Coronary artery (tissue), 2 donors: Measurements from ENCODE around the gene TMEM175.
A peak's percentile ranks its signal among the peaks of the same experiment; 100 is the strongest.

Experiments
- DNase-seq: peaks from one replicate; pipeline ENCODE4 v3.0.0-alpha.2; 2017; ENCODE audit warnings: low spot score
- H3K27ac ChIP-seq, 2 donors: fragments of 200-600 bp; sonication (generic); one replicate each; pipeline ENCODE4 v1.5.1; 2016 to 2019
- H3K4me3 ChIP-seq: fragments of 200-600 bp; sonication (generic); 2 replicates; pipeline ENCODE4 v1.5.1; 2016; ENCODE audit warnings: mild to moderate bottlenecking, moderate library complexity
- TF ChIP-seq, protein P1 (sequence below): fragments of 200-600 bp; sonication (generic); IDR thresholded peaks from one replicate; pipeline ENCODE4 v1.5.1; 2019; ENCODE audit warnings: antibody characterized with exemption

Gene TMEM175

DNA sequence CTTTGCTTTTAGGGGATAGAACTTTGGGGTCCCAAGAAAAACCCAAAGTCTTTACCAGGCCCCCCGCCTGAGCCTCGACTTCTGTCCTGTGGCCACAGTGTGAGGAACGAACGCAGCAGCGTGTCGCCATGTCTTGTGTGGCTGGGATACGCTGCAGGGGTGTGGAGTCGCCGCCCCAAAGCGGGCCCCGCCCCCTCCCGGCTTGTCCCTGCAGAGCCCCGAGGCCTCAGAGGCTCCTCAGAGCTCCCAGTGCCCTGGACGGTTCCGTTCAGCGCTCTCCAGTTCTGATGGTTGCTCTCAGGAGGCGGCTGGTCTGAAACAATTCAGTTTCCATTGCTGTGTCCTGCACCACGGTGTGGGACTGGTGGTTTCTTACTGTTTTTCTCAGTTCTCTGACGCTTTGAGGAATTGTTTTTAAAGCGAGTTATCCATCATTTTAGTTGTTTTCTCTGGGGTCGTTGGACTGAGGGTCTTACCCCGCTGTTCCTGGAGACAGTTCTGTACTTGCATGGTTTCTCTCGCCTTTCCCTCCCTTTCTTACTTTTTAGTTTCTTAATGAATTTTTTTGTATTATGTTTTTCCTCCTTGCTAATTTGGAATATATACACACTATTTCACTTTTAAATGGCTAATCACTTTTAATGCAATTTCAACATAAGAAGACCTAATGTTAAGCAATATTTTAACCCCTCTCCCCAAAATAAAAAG lies 53.0 kb downstream of the TMEM175 start:
- H3K4me3 ChIP-seq: peak overlapping the region; percentile 48
- DNase-seq: no peak
- H3K27ac ChIP-seq: no peak overlapping the region
- TF ChIP-seq, protein P1, sequence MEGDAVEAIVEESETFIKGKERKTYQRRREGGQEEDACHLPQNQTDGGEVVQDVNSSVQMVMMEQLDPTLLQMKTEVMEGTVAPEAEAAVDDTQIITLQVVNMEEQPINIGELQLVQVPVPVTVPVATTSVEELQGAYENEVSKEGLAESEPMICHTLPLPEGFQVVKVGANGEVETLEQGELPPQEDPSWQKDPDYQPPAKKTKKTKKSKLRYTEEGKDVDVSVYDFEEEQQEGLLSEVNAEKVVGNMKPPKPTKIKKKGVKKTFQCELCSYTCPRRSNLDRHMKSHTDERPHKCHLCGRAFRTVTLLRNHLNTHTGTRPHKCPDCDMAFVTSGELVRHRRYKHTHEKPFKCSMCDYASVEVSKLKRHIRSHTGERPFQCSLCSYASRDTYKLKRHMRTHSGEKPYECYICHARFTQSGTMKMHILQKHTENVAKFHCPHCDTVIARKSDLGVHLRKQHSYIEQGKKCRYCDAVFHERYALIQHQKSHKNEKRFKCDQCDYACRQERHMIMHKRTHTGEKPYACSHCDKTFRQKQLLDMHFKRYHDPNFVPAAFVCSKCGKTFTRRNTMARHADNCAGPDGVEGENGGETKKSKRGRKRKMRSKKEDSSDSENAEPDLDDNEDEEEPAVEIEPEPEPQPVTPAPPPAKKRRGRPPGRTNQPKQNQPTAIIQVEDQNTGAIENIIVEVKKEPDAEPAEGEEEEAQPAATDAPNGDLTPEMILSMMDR: no peak

DNA sequence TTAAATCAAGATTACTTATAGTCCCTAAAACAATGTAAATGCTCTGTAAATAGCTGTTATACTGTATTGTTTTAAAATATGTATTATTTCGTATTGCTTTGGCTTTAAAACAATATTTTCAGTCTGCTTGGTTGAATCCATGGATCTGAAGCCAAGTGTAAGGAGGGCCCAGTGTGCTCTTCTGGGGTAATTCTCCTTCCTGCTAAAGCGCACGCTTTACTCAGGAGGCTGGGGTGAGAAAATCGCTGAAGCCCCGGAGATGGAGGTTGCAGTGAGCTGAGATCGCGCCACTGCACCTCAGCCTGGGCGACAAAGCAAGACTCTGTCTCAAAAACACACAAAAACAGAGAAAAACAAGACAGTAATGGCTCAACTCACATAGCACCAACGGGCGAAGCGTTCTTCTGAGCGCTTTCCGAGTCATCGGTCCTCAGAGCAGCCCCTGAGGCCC lies 54.2 kb downstream of the TMEM175 start:
- DNase-seq: no peak
- TF ChIP-seq, protein P1: no peak
- H3K4me3 ChIP-seq: peak overlapping the region; percentile 81
- peak overlapping the region; percentile 11 to 75 for H3K27ac ChIP-seq

DNA sequence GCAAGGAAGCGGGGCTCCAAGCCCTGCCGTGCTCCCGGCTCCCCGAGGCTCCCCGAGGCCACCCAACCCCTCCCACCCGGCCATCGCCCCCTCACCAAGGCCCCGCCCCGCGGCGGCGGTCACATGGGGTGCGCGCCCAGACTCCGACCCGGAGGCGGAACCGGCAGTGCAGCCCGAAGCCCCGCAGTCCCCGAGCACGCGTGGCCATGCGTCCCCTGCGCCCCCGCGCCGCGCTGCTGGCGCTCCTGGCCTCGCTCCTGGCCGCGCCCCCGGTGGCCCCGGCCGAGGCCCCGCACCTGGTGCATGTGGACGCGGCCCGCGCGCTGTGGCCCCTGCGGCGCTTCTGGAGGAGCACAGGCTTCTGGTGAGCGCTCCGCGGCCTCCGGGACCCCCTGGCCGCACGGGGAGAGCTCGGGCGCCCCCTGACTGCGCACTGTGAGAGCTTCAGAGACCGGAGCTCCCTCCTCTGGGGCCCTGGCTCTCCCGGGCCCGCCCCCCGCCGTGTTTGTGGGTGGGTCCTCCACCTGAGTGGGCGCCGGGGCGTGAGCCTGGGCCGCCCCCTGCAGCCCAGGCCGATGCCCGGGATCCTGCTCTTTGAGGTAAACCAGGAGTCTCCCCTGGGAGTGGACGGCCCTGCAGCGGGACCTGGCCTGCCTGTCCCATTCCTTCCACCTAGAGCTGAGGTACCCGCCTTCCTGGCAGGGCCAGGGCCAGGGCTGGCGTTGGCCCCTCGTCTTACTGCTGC lies 54.8 kb downstream of the TMEM175 start, which contains the start of gene IDUA:
Gene IDUA, plus strand, starts transcription at position 166 of the 745 bp plus-strand sequence. Its CDS starts 41 bp downstream, at position 207.
- DNase-seq: no peak
- TF ChIP-seq, protein P1: no peak
- Histone ChIP-seq H3K4me3 (peak within 1 kb of the TSS; percentile 81), H3K27ac (peak within 1 kb of the TSS; percentile 11 to 75)

DNA sequence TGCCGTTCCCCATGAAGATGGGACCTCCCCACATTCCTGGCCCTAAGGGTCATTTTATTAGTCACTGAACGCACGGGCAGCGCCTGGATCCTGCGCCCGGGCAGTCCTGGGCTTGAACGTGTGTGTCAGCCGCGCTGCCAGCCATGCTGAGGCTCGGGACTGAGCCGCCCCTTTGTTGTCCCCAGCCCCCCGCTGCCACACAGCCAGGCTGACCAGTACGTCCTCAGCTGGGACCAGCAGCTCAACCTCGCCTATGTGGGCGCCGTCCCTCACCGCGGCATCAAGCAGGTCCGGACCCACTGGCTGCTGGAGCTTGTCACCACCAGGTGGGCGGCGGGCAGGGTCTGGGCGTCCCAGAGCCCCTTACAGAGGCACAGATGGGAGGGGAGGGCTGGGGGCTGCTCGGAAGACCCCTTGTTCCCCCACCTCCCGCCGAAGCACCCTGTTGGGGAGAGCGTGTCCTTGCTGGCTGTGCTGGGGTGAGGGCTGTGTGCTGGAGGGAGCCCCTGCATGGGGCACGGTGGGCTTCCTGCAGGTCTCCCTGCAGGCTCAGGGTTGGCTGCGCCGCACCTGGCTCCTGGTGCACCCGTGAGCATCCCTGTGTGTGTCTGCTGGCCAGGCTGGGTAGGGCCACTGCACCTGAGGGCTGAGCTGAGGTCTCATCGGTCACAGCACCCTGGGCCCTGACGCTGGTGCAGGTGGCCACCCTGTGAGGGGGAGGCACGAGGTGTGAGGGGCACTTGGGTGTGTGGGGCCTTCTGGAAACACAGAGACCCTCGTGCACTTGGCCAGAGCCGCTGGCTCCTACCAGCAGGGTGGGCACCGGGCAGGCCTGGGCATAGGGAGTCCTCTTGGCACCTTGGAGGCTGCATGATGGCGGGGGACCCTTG lies 55.6 kb downstream of the TMEM175 start:
- TF ChIP-seq, protein P1: no peak
- peak overlapping the region; percentile 81 for H3K4me3 ChIP-seq
- DNase-seq: no peak
- H3K27ac ChIP-seq: no peak overlapping the region

DNA sequence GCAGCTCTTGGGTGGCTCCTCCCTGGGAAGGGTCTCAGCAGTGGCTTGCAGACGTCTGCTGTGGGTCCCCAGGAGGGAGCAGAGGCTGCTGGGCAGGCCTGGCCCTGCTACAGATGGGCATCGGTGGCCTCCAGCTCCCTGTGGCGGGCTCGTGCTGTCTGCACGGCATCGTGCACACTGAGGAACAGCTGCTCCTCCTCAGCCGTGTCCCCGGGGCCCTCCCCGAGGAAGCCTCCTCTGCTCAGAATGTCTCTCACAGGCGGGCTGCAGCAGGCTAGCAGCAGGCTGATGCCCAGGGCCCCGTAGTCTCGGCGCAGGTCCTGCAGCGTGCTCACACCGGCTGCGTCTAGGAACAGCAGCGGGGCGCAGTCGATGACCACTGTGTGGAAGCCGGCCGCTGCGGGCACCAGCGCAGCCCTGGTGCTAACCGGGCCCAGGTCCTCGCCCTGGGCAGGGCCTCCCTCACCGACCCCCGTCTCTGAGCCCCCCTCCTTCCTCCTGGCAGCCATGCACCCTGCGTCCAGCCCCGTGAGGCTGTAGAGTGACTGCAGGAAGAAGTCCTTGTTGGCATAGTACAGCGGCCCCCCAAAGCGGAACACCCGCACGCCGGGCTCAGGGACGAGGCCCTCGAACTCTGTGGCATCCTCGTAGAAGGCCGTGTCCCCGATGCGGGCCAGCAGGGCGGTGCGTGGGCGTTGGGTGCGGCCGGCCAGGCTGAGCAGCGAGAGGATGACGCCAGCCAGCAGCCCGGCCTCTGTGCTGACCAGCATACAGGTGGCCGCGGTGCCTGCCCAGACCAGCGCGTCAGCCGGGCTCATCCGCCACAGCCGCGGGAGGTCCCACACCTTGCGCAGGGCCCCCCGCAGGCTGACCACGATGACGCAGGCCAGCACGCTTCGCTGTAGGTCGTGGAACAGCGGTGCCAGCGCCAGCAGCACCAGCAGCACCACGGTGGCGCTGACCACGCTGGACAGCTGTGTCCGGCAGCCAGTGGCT lies 56.8 kb downstream of the TMEM175 start:
- Histone ChIP-seq H3K4me3 (no peak overlapping the region), H3K27ac (no peak overlapping the region)
- no peak for DNase-seq
- TF ChIP-seq, protein P1: no peak
